Testis (tissue), 3 donors: ENCODE results near the gene ISG15. TPM values are rescaled to one million over a fixed set of nuclear protein-coding genes. Genes with fewer than 3 reads are reported as not detected.

Source experiments
- DNase-seq: peaks from one replicate; pipeline ENCODE4 v3.0.0-alpha.2; 2019
- H3K27ac ChIP-seq, 2 donors: fragments of 200-600 bp; sonication (generic); one replicate each; pipeline ENCODE4 v1.5.1; 2019
- H3K27me3 ChIP-seq: fragments of 200-600 bp; sonication (generic); one replicate; pipeline ENCODE4 v1.5.1; 2019
- H3K36me3 ChIP-seq: fragments of 200-600 bp; sonication (generic); one replicate; pipeline ENCODE4 v1.5.1; 2017; ENCODE audit warnings: low read depth; ENCODE audit errors: missing control alignments
- H3K4me1 ChIP-seq: fragments of 200-600 bp; sonication (generic); one replicate; pipeline ENCODE4 v1.5.1; 2019
- H3K4me3 ChIP-seq, 2 donors: fragments of 200-600 bp; sonication (generic); one replicate each; pipeline ENCODE4 v1.5.1; 2017 to 2019
- H3K9me3 ChIP-seq: fragments of 200-600 bp; sonication (generic); one replicate; pipeline ENCODE4 v1.5.1; 2017
- CTCF ChIP-seq, 3 experiments: fragments of 450-650 bp in 2 of 3; fragments of 200-600 bp in 1 of 3; sonication (generic) in 1 of 3; IDR thresholded peaks; one replicate each; pipeline ENCODE4 v1.5.1; 2016 to 2019; ENCODE audit warnings: antibody characterized with exemption in 3 of 3, mild to moderate bottlenecking in 2 of 3, moderate library complexity in 1 of 3
- POLR2A ChIP-seq: fragments of 450-650 bp; IDR thresholded peaks from one replicate; pipeline ENCODE4 v1.6.1; 2017; ENCODE audit warnings: antibody characterized with exemption, mild to moderate bottlenecking, moderate library complexity
- WGBS, 2 donors: methylation state at CpG; one replicate each; pipeline ENCODE4 v1.1.5; 2018; 5-methylcytosine and 5-hydroxymethylcytosine counted together
- intact Hi-C: fragments of 100-400 bp; cut with DNase I; formaldehyde crosslinking; loops from one replicate; pipeline ENCODE4 v1.15.1; 2023; ENCODE audit warnings: low total_unique reads
- polyA plus RNA-seq: library from polyadenylated mRNA; stranded (reverse); fragments of 350-450 nt; fragmentation: Illumina TruSeq; extraction: RNeasy Lipid Tissue Mini Kit (QIAGEN cat#74804); gene quantifications from one replicate; pipeline ENCODE4 v1.2.3, GENCODE V29; 2014; ENCODE audit warnings: low read depth, low replicate concordance; ENCODE audit not compliant: insufficient read depth
- total RNA-seq, 2 donors: library from RNA; depleted of rRNA; stranded (reverse); fragments of >200 nt; gene quantifications; one replicate each; pipeline ENCODE4 v1.2.3, GENCODE V29; 2016

Gene ISG15
- total and polyA plus RNA-seq, 3 donors from 2014 or later = 16.6 to 24.0 (median 22.8) TPM

DNA sequence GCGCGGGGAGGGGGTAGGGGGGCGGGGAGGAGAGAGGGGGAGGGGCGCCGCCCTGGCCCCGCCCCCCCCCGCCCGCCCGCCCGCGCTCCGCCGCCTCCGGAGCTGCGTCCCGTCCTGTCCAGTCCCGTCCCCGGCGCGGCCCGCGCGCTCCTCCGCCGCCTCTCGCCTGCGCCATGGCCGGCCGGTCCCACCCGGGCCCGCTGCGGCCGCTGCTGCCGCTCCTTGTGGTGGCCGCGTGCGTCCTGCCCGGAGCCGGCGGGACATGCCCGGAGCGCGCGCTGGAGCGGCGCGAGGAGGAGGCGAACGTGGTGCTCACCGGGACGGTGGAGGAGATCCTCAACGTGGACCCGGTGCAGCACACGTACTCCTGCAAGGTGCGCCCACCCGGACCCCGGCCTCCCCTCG lies 6.7 kb downstream of the ISG15 start, which contains the start of gene AGRN:
AGRN (plus strand) TSS at position 121 of the 405 bp plus-strand sequence; CDS start at position 174, 53 bp downstream.
- TF ChIP-seq CTCF (IDR thresholded peaks at IDR 0.05) = no peak
- TF ChIP-seq POLR2A = no peak
- Histone ChIP-seq H3K4me1 (peaks cover 20% of the 10 kb centered on the region), H3K27ac (peak within 1 kb of the TSS in 1 of 2 donors; percentile 93), H3K27me3 (no peaks in the 10 kb centered on the region), H3K4me3 (peak within 1 kb of the TSS; percentile 63 to 78), H3K36me3 (no peaks in the 10 kb centered on the region), H3K9me3 (no peaks in the 10 kb centered on the region)
- 0% methylated on average over 48 of the region's 58 CpGs; no CpG with 5 or more reads in 1 of the 2 donors for WGBS, 2 donors
- no peak for DNase-seq
- intact Hi-C loops = no loop called here

GRCh38 chr1:1020415-1021009 lies 7.2 kb downstream of the ISG15 start:
- Histone ChIP-seq H3K4me3 (peak overlapping the region; percentile 62 to 78), H3K9me3 (no peaks in the 10 kb centered on the region), H3K27ac (peak overlapping the region in 1 of 2 donors; percentile 93), H3K36me3 (no peaks in the 10 kb centered on the region), H3K27me3 (no peaks in the 10 kb centered on the region), H3K4me1 (peaks cover 20% of the 10 kb centered on the region)
- 1% methylated on average over 34 of the region's 59 CpGs; no CpG with 5 or more reads in 1 of the 2 donors for whole genome bisulfite sequencing, 2 donors
- TF ChIP-seq CTCF (IDR thresholded peaks at IDR 0.05) (no peak), POLR2A (no peak)
- intact Hi-C loops = no loop called here
- DNase-seq = no peak

GRCh38 chr1:1021010-1021919 lies 8.0 kb downstream of the ISG15 start:
- Histone ChIP-seq H3K9me3 (no peaks in the 10 kb centered on the region), H3K27ac (no peak overlapping the region), H3K27me3 (no peaks in the 10 kb centered on the region), H3K4me1 (peaks cover 20% of the 10 kb centered on the region), H3K36me3 (no peaks in the 10 kb centered on the region), H3K4me3 (peak overlapping the region; percentile 62 to 78)
- intact Hi-C loops = no loop called here
- TF ChIP-seq POLR2A (no peak), CTCF (IDR thresholded peaks at IDR 0.05) (no peak)
- peak; percentile 69 for DNase-seq
- WGBS, 2 donors = 28 to 35% methylated on average over 4 to 29 of the region's 33 CpGs

DNA sequence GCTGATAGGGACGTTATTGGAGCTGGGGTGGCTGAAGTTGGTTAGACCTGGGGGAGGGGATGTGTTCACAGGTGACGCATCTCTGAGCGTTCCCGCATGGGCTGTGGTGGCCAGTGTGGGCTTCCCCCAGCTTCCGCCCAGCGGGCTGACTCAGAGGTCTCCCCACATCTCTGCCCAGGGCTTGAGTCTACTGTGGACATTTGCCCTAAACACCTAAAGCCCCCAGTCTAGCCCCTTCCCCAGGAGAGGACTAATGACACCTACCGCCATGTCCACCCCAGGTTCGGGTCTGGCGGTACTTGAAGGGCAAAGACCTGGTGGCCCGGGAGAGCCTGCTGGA lies 8.6 kb downstream of the ISG15 start:
- peaks cover 20% of the 10 kb centered on the region for H3K4me1 ChIP-seq
- H3K4me3 ChIP-seq = no peak overlapping the region
- TF ChIP-seq POLR2A = no peak
- 92 to 96% methylated on average over 10 of the region's 10 CpGs for WGBS, 2 donors
- intact Hi-C loops = no loop called here
- H3K27me3 ChIP-seq = no peaks in the 10 kb centered on the region
- no peaks in the 10 kb centered on the region for H3K36me3 ChIP-seq
- no peak overlapping the region for H3K27ac ChIP-seq
- no peak for DNase-seq
- H3K9me3 ChIP-seq = no peaks in the 10 kb centered on the region

DNA sequence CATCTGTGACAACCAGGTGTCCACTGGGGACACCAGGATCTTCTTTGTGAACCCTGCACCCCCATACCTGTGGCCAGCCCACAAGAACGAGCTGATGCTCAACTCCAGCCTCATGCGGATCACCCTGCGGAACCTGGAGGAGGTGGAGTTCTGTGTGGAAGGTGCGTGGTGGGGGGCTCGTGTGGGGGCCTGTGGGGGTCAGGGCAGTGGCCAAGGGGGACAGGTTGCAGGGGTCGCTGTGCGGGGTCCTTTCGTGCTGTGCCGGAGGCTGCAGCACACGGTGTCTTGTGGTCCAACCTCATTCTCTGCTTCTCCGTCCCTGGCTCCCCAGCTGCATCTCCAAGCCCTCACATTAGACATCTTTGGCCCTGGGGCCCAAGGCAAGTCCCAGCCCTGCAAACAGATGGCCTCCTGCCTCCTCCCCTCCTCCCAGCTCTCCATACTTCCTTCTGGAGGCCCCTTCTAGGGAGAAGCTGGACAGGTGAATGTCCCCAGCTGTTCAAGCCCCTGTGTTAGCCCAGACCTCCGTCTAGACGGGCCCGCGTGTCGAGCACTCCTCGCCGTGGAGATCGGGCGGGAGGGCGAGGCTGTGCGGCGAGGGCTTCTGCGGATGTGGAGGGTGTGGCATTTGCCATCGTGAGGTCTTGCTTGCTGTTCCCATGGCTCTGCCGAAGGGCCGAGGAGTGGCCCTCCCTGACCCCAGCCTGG lies 9.2 kb downstream of the ISG15 start:
- Histone ChIP-seq H3K27me3 (no peaks in the 10 kb centered on the region), H3K36me3 (no peaks in the 10 kb centered on the region), H3K9me3 (no peaks in the 10 kb centered on the region), H3K4me1 (peaks cover 20% of the 10 kb centered on the region), H3K27ac (no peak overlapping the region), H3K4me3 (no peak overlapping the region)
- WGBS, 2 donors = 89 to 90% methylated on average over 18 to 27 of the region's 27 CpGs
- intact Hi-C loops = no loop called here
- DNase-seq = no peak
- no peak for TF ChIP-seq POLR2A
- no peak for TF ChIP-seq CTCF (IDR thresholded peaks at IDR 0.05)
